IMR-90 (cell line): Measurements from ENCODE around the gene ATP5PB. TPM values are rescaled to one million over a fixed set of nuclear protein-coding genes. Genes with fewer than 3 reads are reported as not detected.

Experiments used
- ATAC-seq: fragments of 200-7000 bp; cut with Tn5 transposase; 2 replicates; pipeline ENCODE4 v1.9.1; 2020; ENCODE audit warnings: low read depth, mild to moderate bottlenecking, moderate library complexity
- BruUV-seq: library from RNA; stranded (reverse); fragments of 400-500 nt; replicated peaks from 2 replicates; lab custom pipeline; 2021; lab: Mats Ljungman, UMichigan
- CTCF ChIA-PET: fragments of 300-600 bp; formaldehyde crosslinking; extraction: SDS; loops from one replicate; lab custom pipeline; 2021; ENCODE audit warnings: antibody characterized with exemption; lab: Yijun Ruan, JAX
- POLR2A ChIA-PET: fragments of 300-600 bp; sonication (Branson Sonifier 250); formaldehyde crosslinking; loops from one replicate; lab custom pipeline; 2022; ENCODE audit warnings: antibody characterized with exemption; ENCODE audit not compliant: unreplicated experiment; lab: Charles Lee
- DNase-seq: peaks from one replicate; pipeline ENCODE4 v3.0.0; 2013
- H2AFZ ChIP-seq: replicated peaks from 2 replicates; pipeline ENCODE3; 2013; ENCODE audit warnings: low read length, mild to moderate bottlenecking; ENCODE audit not compliant: poor library complexity
- H2AK5ac ChIP-seq: 2 replicates; pipeline ENCODE4 v1.6.1; 2013; ENCODE audit warnings: low read depth, low read length, inconsistent platforms
- H2AK9ac ChIP-seq: replicated peaks from 2 replicates; pipeline ENCODE3; 2013; ENCODE audit warnings: mild to moderate bottlenecking, low read depth, low read length, moderate library complexity; ENCODE audit not compliant: poor library complexity
- H2BK120ac ChIP-seq: 2 replicates; pipeline ENCODE4 v1.6.1; 2013; ENCODE audit warnings: low read depth, low read length, inconsistent platforms
- H2BK15ac ChIP-seq: 3 replicates; pipeline ENCODE4 v1.6.1; 2013; ENCODE audit warnings: low read depth, low read length, inconsistent platforms
- H2BK20ac ChIP-seq: 2 replicates; pipeline ENCODE4 v1.6.1; 2013; ENCODE audit warnings: low read depth, mild to moderate bottlenecking, inconsistent platforms, low read length, moderate library complexity
- H2BK5ac ChIP-seq: 2 replicates; pipeline ENCODE4 v1.6.1; 2013; ENCODE audit warnings: mild to moderate bottlenecking, low read depth, low read length, inconsistent platforms; ENCODE audit not compliant: poor library complexity, severe bottlenecking
- H3K14ac ChIP-seq: replicated peaks from 2 replicates; pipeline ENCODE4 v1.6.1; 2013; ENCODE audit warnings: low read depth, low read length, inconsistent platforms
- H3K18ac ChIP-seq: 2 replicates; pipeline ENCODE4 v1.6.1; 2013; ENCODE audit warnings: low read depth, low read length, control low read depth
- H3K23ac ChIP-seq: 2 replicates; pipeline ENCODE4 v1.6.1; 2013; ENCODE audit warnings: low read depth, low read length, inconsistent platforms
- H3K27ac ChIP-seq: 2 replicates; pipeline ENCODE4 v1.5.1; 2013; ENCODE audit warnings: mild to moderate bottlenecking, control low read depth, low read length; ENCODE audit not compliant: insufficient read depth
- H3K27me3 ChIP-seq: 2 replicates; pipeline ENCODE4 v1.6.1; 2013; ENCODE audit warnings: low read length; ENCODE audit not compliant: control insufficient read depth, insufficient read depth
- H3K36me3 ChIP-seq: 2 replicates; pipeline ENCODE4 v1.6.1; 2013; ENCODE audit warnings: low read length, mixed read lengths; ENCODE audit not compliant: control insufficient read depth, insufficient read depth
- H3K4ac ChIP-seq: 2 replicates; pipeline ENCODE4 v1.6.1; 2013; ENCODE audit warnings: low read depth, low read length, inconsistent platforms
- H3K4me1 ChIP-seq: 2 replicates; pipeline ENCODE4 v1.6.1; 2013; ENCODE audit warnings: low read length, mixed read lengths; ENCODE audit not compliant: control insufficient read depth, insufficient read depth
- H3K4me2 ChIP-seq: 2 replicates; pipeline ENCODE4 v1.6.1; 2013; ENCODE audit warnings: low read depth, mild to moderate bottlenecking, control low read depth, low read length, moderate library complexity
- H3K4me3 ChIP-seq: 2 replicates; pipeline ENCODE4 v1.5.1; 2013; ENCODE audit warnings: low read depth, mild to moderate bottlenecking, control low read depth, low read length, moderate library complexity; ENCODE audit not compliant: insufficient read depth
- H3K56ac ChIP-seq: 2 replicates; pipeline ENCODE4 v1.6.1; 2013; ENCODE audit warnings: low read length, inconsistent platforms; ENCODE audit not compliant: insufficient read depth; ENCODE audit errors: extremely low read depth
- H3K79me1 ChIP-seq, 2 experiments: 2 replicates each; pipeline ENCODE4 v1.6.1; 2013; ENCODE audit warnings: low read length in 2 of 2, inconsistent platforms in 1 of 2, low read depth in 1 of 2
- H3K9ac ChIP-seq: 2 replicates; pipeline ENCODE4 v1.6.1; 2013; ENCODE audit warnings: low read depth, low read length, control low read depth
- H3K9me1 ChIP-seq: 2 replicates; pipeline ENCODE4 v1.6.1; 2013; ENCODE audit warnings: low read length, inconsistent platforms; ENCODE audit not compliant: insufficient read depth
- H3K9me3 ChIP-seq: 2 replicates; pipeline ENCODE4 v1.6.1; 2013; ENCODE audit warnings: low read length; ENCODE audit not compliant: control insufficient read depth, insufficient read depth
- H4K20me1 ChIP-seq: 2 replicates; pipeline ENCODE4 v1.6.1; 2013; ENCODE audit warnings: low read length, inconsistent platforms; ENCODE audit not compliant: insufficient read depth
- H4K5ac ChIP-seq: 2 replicates; pipeline ENCODE4 v1.6.1; 2013; ENCODE audit warnings: mild to moderate bottlenecking, low read depth, low read length, control low read depth
- H4K8ac ChIP-seq, 2 experiments: 2 replicates each; pipeline ENCODE4 v1.6.1; 2013; ENCODE audit warnings: low read depth in 2 of 2, low read length in 2 of 2, control low read depth in 1 of 2, inconsistent platforms in 1 of 2
- H4K91ac ChIP-seq: 2 replicates; pipeline ENCODE4 v1.6.1; 2013; ENCODE audit warnings: low read depth, low read length, inconsistent platforms; ENCODE audit not compliant: insufficient read depth
- FOS ChIP-seq: fragments of 150-350 bp; IDR thresholded peaks from 2 replicates; pipeline ENCODE4 v1.6.1; 2016; ENCODE audit warnings: low read depth, low read length
- MAFK ChIP-seq: IDR thresholded peaks from 2 replicates; pipeline ENCODE4 v1.6.1; 2012; ENCODE audit warnings: low read depth, low read length, improper control_type of control experiment
- MAZ ChIP-seq: IDR thresholded peaks from 2 replicates; pipeline ENCODE4 v1.6.1; 2012; ENCODE audit warnings: low read depth, mild to moderate bottlenecking, low read length, improper control_type of control experiment, moderate library complexity, borderline replicate concordance
- MXI1 ChIP-seq: IDR thresholded peaks from 2 replicates; pipeline ENCODE4 v1.6.1; 2012; ENCODE audit warnings: low read depth, mild to moderate bottlenecking, low read length, moderate library complexity, borderline replicate concordance
- POLR2A ChIP-seq: IDR thresholded peaks from 2 replicates; pipeline ENCODE4 v1.6.1; 2012; ENCODE audit warnings: mild to moderate bottlenecking, low read depth, low read length
- RCOR1 ChIP-seq: IDR thresholded peaks from 2 replicates; pipeline ENCODE4 v1.6.1; 2012; ENCODE audit warnings: mild to moderate bottlenecking, low read length, improper control_type of control experiment; ENCODE audit not compliant: insufficient replicate concordance
- SMC3 ChIP-seq: fragments of 150-350 bp; IDR thresholded peaks from 2 replicates; pipeline ENCODE4 v1.6.1; 2016; ENCODE audit warnings: low read depth, mild to moderate bottlenecking, antibody characterized with exemption, low read length, moderate library complexity
- WGBS, 2 experiments: methylation state at CpG; one replicate each; pipeline versions ENCODE4 v1.1.5 to v1.1.7; 2013; ENCODE audit warnings: missing lambda C conversion rate in 2 of 2; ENCODE audit not compliant: insufficient read length in 1 of 2; ENCODE audit errors: extremely low coverage in 2 of 2; 5-methylcytosine and 5-hydroxymethylcytosine counted together
- dilution Hi-C: fragments of 300-500 bp; cut with HindIII; formaldehyde crosslinking; loops from one replicate; pipeline ENCODE4 v1.14.3; 2018; ENCODE audit warnings: low sequenced_read_pairs; ENCODE audit not compliant: unreplicated experiment
- in situ Hi-C: fragments of 300-500 bp; cut with MboI; formaldehyde crosslinking; loops from 3 replicates; pipeline ENCODE4 v1.14.3; 2019; ENCODE audit warnings: low sequenced_read_pairs, inconsistent platforms, mixed read lengths
- intact Hi-C: fragments of 100-400 bp; cut with micrococcal nuclease; formaldehyde crosslinking; loops from 2 replicates; pipeline ENCODE4 v1.10.0; 2022
- polyA plus RNA-seq, 3 experiments: library from polyadenylated mRNA; depleted of rRNA; stranded (reverse); fragments of >200 nt; gene quantifications; 2 replicates each; pipeline ENCODE4 v1.2.3, GENCODE V29; 2012; ENCODE audit warnings: low replicate concordance in 1 of 3
- total RNA-seq: library from RNA; depleted of rRNA; stranded (reverse); fragments of >200 nt; gene quantifications from 2 replicates; pipeline ENCODE4 v1.2.3, GENCODE V29; 2012
- TF ChIP-seq, protein P1 (sequence below): conservative IDR thresholded peaks from 2 replicates; pipeline ENCODE4 v1.5.1; 2012; ENCODE audit warnings: mild to moderate bottlenecking, low read depth, low read length, improper control_type of control experiment

The ATP5PB gene
- total and polyA plus RNA-seq, 2 of the 4 experiments (the other 2 are of a cell fraction) = 234 to 301 TPM

DNA sequence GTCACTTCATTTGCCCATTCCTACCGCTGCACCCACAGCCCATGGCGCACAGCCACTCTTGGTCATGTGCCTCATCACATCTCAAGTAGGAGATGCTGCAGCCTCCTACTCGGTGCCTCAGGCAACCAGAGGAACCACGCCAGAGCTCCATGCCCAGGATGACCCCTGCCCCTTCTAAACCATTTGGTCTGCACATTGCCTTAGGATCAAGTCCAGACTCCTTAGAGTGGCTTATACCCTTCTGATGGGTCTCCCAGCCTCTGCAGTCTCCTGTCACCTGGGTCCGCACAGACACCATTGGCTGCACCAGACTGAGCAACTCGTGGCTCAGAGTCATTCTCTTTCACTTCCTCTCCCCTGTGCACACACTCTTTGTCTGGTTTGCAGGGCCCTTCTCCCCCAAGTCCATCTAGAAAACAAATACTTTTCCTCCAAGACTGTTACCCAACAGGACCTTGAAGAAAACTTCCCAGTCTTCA lies 56.4 kb downstream of the ATP5PB start:
- Histone ChIP-seq H3K9me1 (no peaks in the 10 kb centered on the region), H3K14ac (no peak overlapping the region), H3K23ac (no peak overlapping the region; the same call in 1 of the 2 replicates), H2BK5ac (no peak overlapping the region), H4K91ac (no peak overlapping the region), H2AFZ (no peak overlapping the region), H3K9ac (no peak overlapping the region), H2BK20ac (no peak overlapping the region), H4K20me1 (no peaks in the 10 kb centered on the region), H2AK9ac (no peak overlapping the region), H3K9me3 (no peaks in the 10 kb centered on the region), H2BK15ac (no peak overlapping the region), H3K36me3 (no peaks in the 10 kb centered on the region), H3K27me3 (peaks cover 12% of the 10 kb centered on the region), H2AK5ac (no peak overlapping the region), H3K4me1 (peaks cover 10% of the 10 kb centered on the region), H2BK120ac (no peak overlapping the region), H3K4me3 (no peak overlapping the region), H3K18ac (no peak overlapping the region), H3K79me1 (peaks cover 0 to 8% of the 10 kb centered on the region in 2 experiments; a peak in 1 of 4 replicates), H3K4me2 (no peak overlapping the region), H3K27ac (no peak overlapping the region), H4K8ac (no peak overlapping the region), H3K4ac (no peak overlapping the region), H3K56ac (no peak overlapping the region), H4K5ac (no peak overlapping the region)
- ChIA-PET POLR2A (no interaction called here), CTCF (no interaction called here)
- intact Hi-C loops = loop anchor here (5.0 kb wide), 1 partner anchor 67 kb away; no protein-coding TSS in a partner anchor
- DNase-seq (no peak), ATAC-seq (no peak)
- WGBS, 2 experiments = 73% methylated on average over 3 of the region's 6 CpGs; no CpG with 5 or more reads in 1 of the 2 experiments
- BruUV-seq = no TSS peak
- in situ Hi-C loops = loop anchor here (5.0 kb wide), 2 partner anchors 52 to 142 kb away; no protein-coding TSS in a partner anchor
- dilution Hi-C loops = no loop called here
- TF ChIP-seq MXI1 (no peak), POLR2A (no peak), RCOR1 (no peak), MAZ (no peak), SMC3 (no peak), FOS (no peak), MAFK (no peak)
- TF ChIP-seq, protein P1, sequence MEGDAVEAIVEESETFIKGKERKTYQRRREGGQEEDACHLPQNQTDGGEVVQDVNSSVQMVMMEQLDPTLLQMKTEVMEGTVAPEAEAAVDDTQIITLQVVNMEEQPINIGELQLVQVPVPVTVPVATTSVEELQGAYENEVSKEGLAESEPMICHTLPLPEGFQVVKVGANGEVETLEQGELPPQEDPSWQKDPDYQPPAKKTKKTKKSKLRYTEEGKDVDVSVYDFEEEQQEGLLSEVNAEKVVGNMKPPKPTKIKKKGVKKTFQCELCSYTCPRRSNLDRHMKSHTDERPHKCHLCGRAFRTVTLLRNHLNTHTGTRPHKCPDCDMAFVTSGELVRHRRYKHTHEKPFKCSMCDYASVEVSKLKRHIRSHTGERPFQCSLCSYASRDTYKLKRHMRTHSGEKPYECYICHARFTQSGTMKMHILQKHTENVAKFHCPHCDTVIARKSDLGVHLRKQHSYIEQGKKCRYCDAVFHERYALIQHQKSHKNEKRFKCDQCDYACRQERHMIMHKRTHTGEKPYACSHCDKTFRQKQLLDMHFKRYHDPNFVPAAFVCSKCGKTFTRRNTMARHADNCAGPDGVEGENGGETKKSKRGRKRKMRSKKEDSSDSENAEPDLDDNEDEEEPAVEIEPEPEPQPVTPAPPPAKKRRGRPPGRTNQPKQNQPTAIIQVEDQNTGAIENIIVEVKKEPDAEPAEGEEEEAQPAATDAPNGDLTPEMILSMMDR = no peak
